ENCODE data around the gene TMEM131. TPM values are rescaled to one million over a fixed set of nuclear protein-coding genes. Genes with fewer than 3 reads are reported as not detected.

The TMEM131 gene
- polyA plus RNA-seq, 4 donors: 40.3 to 51.9 (median 47.4) TPM

GRCh38 chr2:97769308-97769707, 226.4 kb downstream of the TMEM131 start:
- no peak for DNase-seq (ENCODE audit: low read depth in 4 of 4, low spot score in 3 of 4)

GRCh38 chr2:97766567-97766966, 229.2 kb downstream of the TMEM131 start:
- DNase-seq (ENCODE audit: low read depth in 4 of 4, low spot score in 3 of 4): no peak

GRCh38 chr2:97765933-97766332, 229.8 kb downstream of the TMEM131 start:
- no peak for DNase-seq (ENCODE audit: low read depth in 4 of 4, low spot score in 3 of 4)

GRCh38 chr2:97764559-97765263, 231.0 kb downstream of the TMEM131 start:
- DNase-seq (ENCODE audit: low read depth in 4 of 4, low spot score in 3 of 4): no peak

GRCh38 chr2:97763176-97763845, 232.4 kb downstream of the TMEM131 start:
- DNase-seq (ENCODE audit: low read depth in 4 of 4, low spot score in 3 of 4): no peak

GRCh38 chr2:97761192-97761591, 234.6 kb downstream of the TMEM131 start:
- DNase-seq (ENCODE audit: low read depth in 4 of 4, low spot score in 3 of 4): no peak

- no peak for DNase-seq (ENCODE audit: low read depth in 4 of 4, low spot score in 3 of 4)
Observed at GRCh38 chr2:97760480-97761049, 235.2 kb downstream of the TMEM131 start.

GRCh38 chr2:97759727-97760407, 235.9 kb downstream of the TMEM131 start:
- DNase-seq (ENCODE audit: low read depth in 4 of 4, low spot score in 3 of 4): no peak

- DNase-seq (ENCODE audit: low read depth in 4 of 4, low spot score in 3 of 4): no peak
Observed at GRCh38 chr2:97758131-97758705, 237.5 kb downstream of the TMEM131 start.

- no peak for DNase-seq (ENCODE audit: low read depth in 4 of 4, low spot score in 3 of 4)
Observed at GRCh38 chr2:97757062-97757461, 238.7 kb downstream of the TMEM131 start.

- no peak for DNase-seq (ENCODE audit: low read depth in 4 of 4, low spot score in 3 of 4)
Observed at GRCh38 chr2:97755491-97755890, 240.3 kb downstream of the TMEM131 start.

GRCh38 chr2:97754690-97755346, 240.9 kb downstream of the TMEM131 start:
- no peak for DNase-seq (ENCODE audit: low read depth in 4 of 4, low spot score in 3 of 4)

- no peak for DNase-seq (ENCODE audit: low read depth in 4 of 4, low spot score in 3 of 4)
Observed at GRCh38 chr2:97752342-97753334, 243.1 kb downstream of the TMEM131 start.

GRCh38 chr2:97751752-97752151, 244.0 kb downstream of the TMEM131 start:
- no peak for DNase-seq (ENCODE audit: low read depth in 4 of 4, low spot score in 3 of 4)

- no peak for DNase-seq (ENCODE audit: low read depth in 4 of 4, low spot score in 3 of 4)
Observed at GRCh38 chr2:97750017-97750416, 245.7 kb downstream of the TMEM131 start.

- DNase-seq (ENCODE audit: low read depth in 4 of 4, low spot score in 3 of 4): no peak
Observed at GRCh38 chr2:97749581-97749980, 246.2 kb downstream of the TMEM131 start.

- DNase-seq (ENCODE audit: low read depth in 4 of 4, low spot score in 3 of 4): no peak
Observed at GRCh38 chr2:97747716-97748115, 248.0 kb downstream of the TMEM131 start.

GRCh38 chr2:97747285-97747684, 248.5 kb downstream of the TMEM131 start:
- no peak for DNase-seq (ENCODE audit: low read depth in 4 of 4, low spot score in 3 of 4)

GRCh38 chr2:97745474-97746174, 250.1 kb downstream of the TMEM131 start:
- no peak for DNase-seq (ENCODE audit: low read depth in 4 of 4, low spot score in 3 of 4)
